Common myeloid progenitor, CD34-positive (primary cell): ENCODE measurements around the gene P2RX2.

Experiments
- CTCF ChIA-PET: fragments of 350-600 bp; sonication (Branson Sonifier 250); formaldehyde crosslinking; loops from one replicate; lab custom pipeline; 2021; ENCODE audit warnings: antibody characterized with exemption; lab: Charles Lee
- POLR2A ChIA-PET: fragments of 350-600 bp; sonication (Branson Sonifier 250); formaldehyde crosslinking; loops from one replicate; lab custom pipeline; 2021; ENCODE audit warnings: antibody characterized with exemption; lab: Charles Lee
- DNase-seq, 3 donors: peaks; one replicate each; pipeline versions ENCODE4 v3.0.0 to v3.0.0-alpha.2; 2013
- H3K27ac ChIP-seq, 2 experiments: 1 replicate in 1 of 2; 2 replicates in 1 of 2; pipeline ENCODE4 v1.7.0; 2013; ENCODE audit warnings: inconsistent platforms in 2 of 2, low read length in 2 of 2, mild to moderate bottlenecking in 2 of 2, low read depth in 1 of 2, moderate library complexity in 1 of 2; ENCODE audit not compliant: severe bottlenecking in 2 of 2, insufficient read depth in 1 of 2, poor library complexity in 1 of 2
- H3K27me3 ChIP-seq, 5 experiments: replicated peaks in 2 of 5; 1 replicate in 3 of 5; 2 replicates in 2 of 5; pipeline versions ENCODE4 v1.6.1 to v1.7.0; 2013; ENCODE audit warnings: low read length in 4 of 5, mild to moderate bottlenecking in 2 of 5, moderate library complexity in 2 of 5, inconsistent platforms in 1 of 5; ENCODE audit not compliant: insufficient read depth in 5 of 5, control insufficient read depth in 4 of 5
- H3K36me3 ChIP-seq, 4 experiments: 1 replicate in 2 of 4; 2 replicates in 2 of 4; pipeline versions ENCODE4 v1.6.1 to v1.7.0; 2013; ENCODE audit warnings: low read length in 3 of 4, control low read depth in 1 of 4, mild to moderate bottlenecking in 1 of 4; ENCODE audit not compliant: control insufficient read depth in 4 of 4, insufficient read depth in 4 of 4
- H3K4me1 ChIP-seq, 4 experiments: 1 replicate in 3 of 4; 2 replicates in 1 of 4; pipeline versions ENCODE4 v1.6.1 to v1.7.1; 2013; ENCODE audit warnings: low read length in 3 of 4, mild to moderate bottlenecking in 3 of 4, control low read depth in 1 of 4, inconsistent platforms in 1 of 4, moderate library complexity in 1 of 4; ENCODE audit not compliant: control insufficient read depth in 4 of 4, insufficient read depth in 4 of 4; ENCODE audit errors: control extremely low read depth in 1 of 4
- H3K4me3 ChIP-seq, 7 experiments: 1 replicate in 4 of 7; 2 replicates in 3 of 7; pipeline versions ENCODE4 v1.5.1 to v1.7.0; 2013; ENCODE audit warnings: mild to moderate bottlenecking in 7 of 7, low read length in 6 of 7, moderate library complexity in 6 of 7, inconsistent platforms in 2 of 7, low read depth in 2 of 7, control low read depth in 1 of 7; ENCODE audit not compliant: insufficient read depth in 4 of 7, control insufficient read depth in 1 of 7; ENCODE audit errors: extremely low read depth in 1 of 7
- H3K9me3 ChIP-seq, 5 experiments: 1 replicate in 4 of 5; 2 replicates in 1 of 5; pipeline versions ENCODE4 v1.6.1 to v1.7.1; 2013; ENCODE audit warnings: low read length in 4 of 5, mild to moderate bottlenecking in 2 of 5, inconsistent platforms in 1 of 5, low read depth in 1 of 5, moderate library complexity in 1 of 5; ENCODE audit not compliant: control insufficient read depth in 4 of 5, insufficient read depth in 2 of 5; ENCODE audit errors: control extremely low read depth in 1 of 5
- whole genome bisulfite sequencing: methylation state at CpG from one replicate; pipeline ENCODE4 v1.1.5; 2013; ENCODE audit not compliant: insufficient coverage; 5-methylcytosine and 5-hydroxymethylcytosine counted together

Gene P2RX2

GRCh38 chr12:132619071-132619385, 452 bp downstream of the P2RX2 start:
- CTCF ChIA-PET, result interaction anchor here (3.5 kb wide), 1 partner anchor 19 kb away, joined by 12 read pairs; no protein-coding TSS in a partner anchor
- DNase-seq, result no peak
- Histone ChIP-seq H3K27ac (no peak overlapping the region), H3K27me3 (peaks cover 7 to 62% (median 15%) of the 10 kb centered on the region in 5 experiments), H3K4me1 (peaks cover 0 to 4% (median 1%) of the 10 kb centered on the region in 4 experiments), H3K4me3 (no peak overlapping the region), H3K36me3 (peaks cover 0 to 13% (median 4%) of the 10 kb centered on the region in 4 experiments), H3K9me3 (peaks cover 0 to 27% (median 22%) of the 10 kb centered on the region in 5 experiments)
- 5% methylated on average over 11 of the region's 28 CpGs for WGBS
- POLR2A ChIA-PET, result no interaction called here

- Histone ChIP-seq H3K27me3 (peaks cover 7 to 62% (median 15%) of the 10 kb centered on the region in 5 experiments), H3K36me3 (peaks cover 0 to 19% (median 6%) of the 10 kb centered on the region in 4 experiments), H3K27ac (no peak overlapping the region), H3K4me1 (peaks cover 0 to 4% (median 1%) of the 10 kb centered on the region in 4 experiments), H3K9me3 (peaks cover 0 to 27% (median 22%) of the 10 kb centered on the region in 5 experiments), H3K4me3 (no peak overlapping the region)
- POLR2A ChIA-PET, result no interaction called here
- DNase-seq, result no peak
- CTCF ChIA-PET, result interaction anchor here (3.5 kb wide), 1 partner anchor 18 kb away, joined by 12 read pairs; no protein-coding TSS in a partner anchor
- WGBS, result 24% methylated on average over 32 of the region's 53 CpGs
Measured at GRCh38 chr12:132619386-132620112, 973 bp downstream of the P2RX2 start.

DNA sequence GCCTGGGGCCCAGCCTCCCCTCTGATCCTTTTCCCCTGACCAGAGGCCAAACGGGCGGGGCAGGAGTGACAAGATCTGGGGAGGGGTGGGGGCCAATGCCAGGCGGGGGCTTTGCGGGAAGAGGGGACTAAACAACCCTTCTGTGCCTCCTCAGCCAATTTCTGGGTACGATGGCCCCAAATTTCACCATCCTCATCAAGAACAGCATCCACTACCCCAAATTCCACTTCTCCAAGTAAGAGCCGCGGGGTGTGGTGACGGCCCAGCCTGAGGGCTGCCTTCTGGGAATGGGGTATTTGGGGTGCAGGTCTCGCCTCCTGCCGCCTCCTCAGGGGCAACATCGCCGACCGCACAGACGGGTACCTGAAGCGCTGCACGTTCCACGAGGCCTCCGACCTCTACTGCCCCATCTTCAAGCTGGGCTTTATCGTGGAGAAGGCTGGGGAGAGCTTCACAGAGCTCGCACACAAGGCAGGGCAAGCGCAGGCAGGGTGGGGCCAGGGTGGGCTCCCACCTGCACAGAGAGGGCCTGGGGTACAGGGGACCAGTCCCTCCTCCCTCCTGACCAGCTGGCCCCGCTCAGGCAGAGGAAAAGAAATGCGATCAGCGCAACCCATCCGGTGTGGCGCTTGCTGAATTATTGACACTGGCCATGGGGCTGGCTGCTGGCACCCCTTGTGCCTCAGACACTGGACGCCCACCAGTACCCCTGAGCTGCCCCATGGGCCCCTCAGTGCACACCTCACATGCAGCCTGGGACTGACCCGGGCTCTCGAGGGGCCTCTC, 1.7 kb downstream of the P2RX2 start:
- Histone ChIP-seq H3K27me3 (peaks cover 7 to 58% (median 13%) of the 10 kb centered on the region in 5 experiments), H3K4me1 (peaks cover 0 to 4% (median 1%) of the 10 kb centered on the region in 4 experiments), H3K36me3 (peaks cover 0 to 26% (median 12%) of the 10 kb centered on the region in 4 experiments), H3K9me3 (peaks cover 0 to 26% (median 22%) of the 10 kb centered on the region in 5 experiments), H3K27ac (no peak overlapping the region), H3K4me3 (no peak overlapping the region)
- 51% methylated on average over 22 of the region's 29 CpGs for WGBS
- DNase-seq, result no peak
- ChIA-PET POLR2A (no interaction called here), CTCF (interaction anchor here (3.5 kb wide), 1 partner anchor 17 kb away, joined by 12 read pairs; no protein-coding TSS in a partner anchor)

DNA sequence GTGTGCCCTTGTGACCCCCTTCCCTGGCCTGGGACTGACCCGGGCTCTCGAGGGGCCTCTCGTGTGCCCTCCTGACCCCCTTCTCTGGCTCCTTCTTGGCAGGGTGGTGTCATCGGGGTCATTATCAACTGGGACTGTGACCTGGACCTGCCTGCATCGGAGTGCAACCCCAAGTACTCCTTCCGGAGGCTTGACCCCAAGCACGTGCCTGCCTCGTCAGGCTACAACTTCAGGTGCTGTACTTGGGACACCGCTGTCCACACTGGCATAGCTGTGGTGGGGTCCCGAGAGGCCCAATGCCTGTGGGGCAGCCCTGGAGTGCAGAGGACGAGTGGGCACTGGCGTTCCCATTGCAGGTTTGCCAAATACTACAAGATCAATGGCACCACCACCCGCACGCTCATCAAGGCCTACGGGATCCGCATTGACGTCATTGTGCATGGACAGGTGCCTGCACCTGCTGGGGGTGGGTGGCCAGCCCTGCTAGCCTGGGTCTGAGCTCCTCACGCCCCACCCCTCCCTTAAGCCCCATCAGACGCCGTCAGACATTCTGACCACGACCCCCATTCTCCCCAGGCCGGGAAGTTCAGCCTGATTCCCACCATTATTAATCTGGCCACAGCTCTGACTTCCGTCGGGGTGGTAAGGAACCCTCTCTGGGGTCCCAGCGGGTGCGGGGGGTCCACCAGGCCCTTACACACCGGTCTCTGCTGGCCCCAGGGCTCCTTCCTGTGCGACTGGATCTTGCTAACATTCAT, 2.5 kb downstream of the P2RX2 start:
- peaks cover 0 to 21% (median 19%) of the 10 kb centered on the region in 5 experiments for H3K9me3 ChIP-seq
- H3K4me3 ChIP-seq, result no peak overlapping the region
- H3K27ac ChIP-seq, result no peak overlapping the region
- peaks cover 0 to 4% (median 1%) of the 10 kb centered on the region in 4 experiments for H3K4me1 ChIP-seq
- peaks cover 7 to 51% (median 12%) of the 10 kb centered on the region in 5 experiments for H3K27me3 ChIP-seq
- ChIA-PET CTCF (interaction anchor here (1.3 to 3.5 kb wide), 3 partner anchors 8 to 16 kb away, joined by 3 to 12 read pairs (median 5); no protein-coding TSS in a partner anchor), POLR2A (interaction anchor here (0.6 kb wide), 1 partner anchor 13 kb away, joined by 3 read pairs; no protein-coding TSS in a partner anchor)
- peaks cover 0 to 34% (median 16%) of the 10 kb centered on the region in 4 experiments for H3K36me3 ChIP-seq
- no peak for DNase-seq
- 84% methylated on average over 24 of the region's 28 CpGs for WGBS

GRCh38 chr12:132621657-132622435, 3.3 kb downstream of the P2RX2 start:
- WGBS, result 92% methylated on average over 15 of the region's 21 CpGs
- H3K9me3 ChIP-seq, result peaks cover 0 to 14% (median 11%) of the 10 kb centered on the region in 5 experiments
- H3K4me3 ChIP-seq, result no peak overlapping the region
- peaks cover 7 to 44% (median 10%) of the 10 kb centered on the region in 5 experiments for H3K27me3 ChIP-seq
- H3K27ac ChIP-seq, result no peak overlapping the region
- POLR2A ChIA-PET, result no interaction called here
- CTCF ChIA-PET, result interaction anchor here (1.3 to 3.5 kb wide), 3 partner anchors 9 to 16 kb away, joined by 3 to 12 read pairs (median 5); no protein-coding TSS in a partner anchor
- H3K4me1 ChIP-seq, result peaks cover 0 to 4% (median 1%) of the 10 kb centered on the region in 4 experiments
- H3K36me3 ChIP-seq, result peaks cover 0 to 40% (median 17%) of the 10 kb centered on the region in 4 experiments
- no peak for DNase-seq
